SK-N-SH treated with all-trans-retinoic acid at 6 μM for 48 hours (cell line): ENCODE results near the gene VPS41.
"Not testable (repeated sequence)": the region's sequence is repeated elsewhere in the genome, so short reads cannot be mapped to it uniquely, and the experiment has no call there.

Experiments
- ATAC-seq: fragments of 200-7000 bp; cut with Tn5 transposase; 3 replicates; pipeline ENCODE4 v1.9.1; 2020; ENCODE audit warnings: mild to moderate bottlenecking, moderate library complexity
- ARNTL ChIP-seq: fragments of 450-650 bp; formaldehyde crosslinking; IDR thresholded peaks from 2 replicates; pipeline ENCODE4 v1.5.0; 2020; ENCODE audit warnings: low read depth, mild to moderate bottlenecking, moderate library complexity, borderline replicate concordance
- BACH2 ChIP-seq: fragments of 250-450 bp; sonication (Bioruptor Pico); IDR thresholded peaks from 2 replicates; pipeline ENCODE4 v1.9.0; 2021; ENCODE audit warnings: mild to moderate bottlenecking, borderline replicate concordance
- CREB5 ChIP-seq: fragments of 250-450 bp; sonication (Bioruptor Pico); IDR thresholded peaks from 2 replicates; pipeline ENCODE4 v1.5.1; 2020; ENCODE audit warnings: low read depth, mild to moderate bottlenecking, moderate library complexity
- CSDC2 ChIP-seq: fragments of 250-450 bp; sonication (Bioruptor Pico); IDR thresholded peaks from 2 replicates; pipeline ENCODE4 v1.5.0; 2020; ENCODE audit warnings: mild to moderate bottlenecking, moderate library complexity
- CSRNP3 ChIP-seq: fragments of 250-450 bp; sonication (Bioruptor Pico); IDR thresholded peaks from 2 replicates; pipeline ENCODE4 v1.5.1; 2021; ENCODE audit warnings: mild to moderate bottlenecking, moderate library complexity
- ISL1 ChIP-seq: fragments of 250-450 bp; sonication (Bioruptor Pico); IDR thresholded peaks from 2 replicates; pipeline ENCODE4 v2.1.2; 2022; ENCODE audit warnings: mild to moderate bottlenecking, moderate library complexity
- OSR1 ChIP-seq: fragments of 250-450 bp; sonication (Bioruptor Pico); IDR thresholded peaks from 2 replicates; pipeline ENCODE4 v1.8.0; 2022; ENCODE audit warnings: moderate library complexity, mild to moderate bottlenecking, inconsistent platforms
- PATZ1 ChIP-seq: fragments of 250-450 bp; sonication (Bioruptor Pico); IDR thresholded peaks from 2 replicates; pipeline ENCODE4 v1.8.0; 2020; ENCODE audit warnings: mild to moderate bottlenecking, moderate library complexity, borderline replicate concordance
- POU6F1 ChIP-seq: fragments of 250-450 bp; sonication (Bioruptor Pico); IDR thresholded peaks from 2 replicates; pipeline ENCODE4 v1.8.0; 2021; ENCODE audit warnings: low read depth, mild to moderate bottlenecking, moderate library complexity, borderline replicate concordance
- PPARA ChIP-seq: fragments of 250-450 bp; sonication (Bioruptor Pico); IDR thresholded peaks from 2 replicates; pipeline ENCODE4 v1.5.0; 2020; ENCODE audit warnings: mild to moderate bottlenecking, borderline replicate concordance
- RARB ChIP-seq: fragments of 250-450 bp; sonication (Bioruptor Pico); IDR thresholded peaks from 2 replicates; pipeline ENCODE4 v1.8.0; 2021; ENCODE audit warnings: mild to moderate bottlenecking, moderate library complexity
- TCF4 ChIP-seq: fragments of 250-450 bp; sonication (Bioruptor Pico); IDR thresholded peaks from 2 replicates; pipeline ENCODE4 v1.8.0; 2021; ENCODE audit warnings: mild to moderate bottlenecking, moderate library complexity, borderline replicate concordance
- TOX ChIP-seq: fragments of 250-450 bp; sonication (Bioruptor Pico); IDR thresholded peaks from 2 replicates; pipeline ENCODE4 v1.8.0; 2021; ENCODE audit warnings: mild to moderate bottlenecking, moderate library complexity, borderline replicate concordance
- TSHZ2 ChIP-seq: fragments of 250-450 bp; sonication (Bioruptor Pico); IDR thresholded peaks from 2 replicates; pipeline ENCODE4 v1.5.0; 2020; ENCODE audit warnings: mild to moderate bottlenecking, moderate library complexity
- ZC3H10 ChIP-seq: fragments of 250-450 bp; sonication (Bioruptor Pico); IDR thresholded peaks from 2 replicates; pipeline ENCODE4 v1.5.1; 2021; ENCODE audit warnings: mild to moderate bottlenecking, moderate library complexity
- ZFP30 ChIP-seq: fragments of 450-650 bp; formaldehyde crosslinking; IDR thresholded peaks from 2 replicates; pipeline ENCODE4 v1.5.0; 2022; ENCODE audit warnings: mild to moderate bottlenecking, moderate library complexity
- ZNF70 ChIP-seq: fragments of 450-650 bp; formaldehyde crosslinking; IDR thresholded peaks from 2 replicates; pipeline ENCODE4 v1.5.0; 2020; ENCODE audit warnings: mild to moderate bottlenecking, moderate library complexity
- ZNF8 ChIP-seq: fragments of 450-650 bp; formaldehyde crosslinking; IDR thresholded peaks from 2 replicates; pipeline ENCODE4 v1.5.0; 2020; ENCODE audit warnings: mild to moderate bottlenecking, moderate library complexity

The VPS41 gene

GRCh38 chr7:38953227-38953626, 44.2 kb upstream of the VPS41 start:
- no peak for ATAC-seq
- TF ChIP-seq TSHZ2 (CRISPR knock-in tag), result no peak
- no peak for TF ChIP-seq TOX (CRISPR knock-in tag)
- no peak for TF ChIP-seq OSR1 (CRISPR knock-in tag)
- no peak for TF ChIP-seq TCF4 (CRISPR knock-in tag)
- no peak for TF ChIP-seq CSRNP3 (CRISPR knock-in tag)
- no peak for TF ChIP-seq ZNF70 (CRISPR knock-in tag)
- no peak for TF ChIP-seq CSDC2
- no peak for TF ChIP-seq PPARA (CRISPR knock-in tag)

GRCh38 chr7:38951213-38951612, 42.2 kb upstream of the VPS41 start:
- TF ChIP-seq TCF4 (CRISPR knock-in tag), result no peak
- TF ChIP-seq PATZ1 (CRISPR knock-in tag), result no peak
- no peak for TF ChIP-seq CREB5 (CRISPR knock-in tag)
- no peak for ATAC-seq

GRCh38 chr7:38950309-38950708, 41.3 kb upstream of the VPS41 start:
- no peak for ATAC-seq
- TF ChIP-seq POU6F1 (CRISPR knock-in tag), result no peak
- no peak for TF ChIP-seq ZFP30
- no peak for TF ChIP-seq CSDC2

GRCh38 chr7:38947541-38947940, 38.5 kb upstream of the VPS41 start:
- not testable (repeated sequence) for ATAC-seq

- no peak for ATAC-seq
- TF ChIP-seq OSR1 (CRISPR knock-in tag) (no peak), BACH2 (CRISPR knock-in tag) (no peak), TOX (CRISPR knock-in tag) (no peak), ZFP30 (no peak), ZC3H10 (CRISPR knock-in tag) (no peak), RARB (CRISPR knock-in tag) (no peak), CREB5 (CRISPR knock-in tag) (no peak), ZNF70 (CRISPR knock-in tag) (no peak), CSRNP3 (CRISPR knock-in tag) (no peak), ISL1 (CRISPR knock-in tag) (no peak), ZNF8 (no peak), ARNTL (CRISPR knock-in tag) (no peak), PATZ1 (CRISPR knock-in tag) (no peak), PPARA (CRISPR knock-in tag) (no peak)
These were observed 33.5 kb upstream of the VPS41 start for GRCh38 chr7:38942431-38943051.
